ENCODE results near the gene AP5Z1. TPM values are rescaled to one million over a fixed set of nuclear protein-coding genes. Genes with fewer than 3 reads are reported as not detected.

AP5Z1 gene
- total RNA-seq, 1 experiment from 2014 or later = 38.3 TPM

- Histone ChIP-seq H2AFZ (ENCODE audit: low read length) (no peak overlapping the region), H4K8ac (replicated peaks; ENCODE audit: insufficient read length, low read depth, low read length) (no peak overlapping the region), H3K23ac (ENCODE audit: insufficient read length, low read depth, low read length) (no peak overlapping the region), H4K5ac (ENCODE audit: insufficient read length, low read depth, low read length) (no peak overlapping the region), H3K23me2 (ENCODE audit: insufficient read length, low read depth, low read length, poor library complexity, severe bottlenecking) (no peaks in the 10 kb centered on the region), H3K9me3 (ENCODE audit: control insufficient read depth, low read depth, low read length) (no peaks in the 10 kb centered on the region), H3K27ac (ENCODE audit: insufficient read length, low read depth, low read length) (no peak overlapping the region), H3K4ac (ENCODE audit: low read depth, low read length) (no peak overlapping the region), H3T11ph (ENCODE audit: low read length) (no peak overlapping the region), H3K4me2 (ENCODE audit: insufficient read depth, insufficient read length, low read length) (no peak overlapping the region), H3K9ac (ENCODE audit: extremely low read depth, insufficient read length, low read length) (no peak overlapping the region), H2BK120ac (ENCODE audit: low read depth, low read length, poor library complexity, severe bottlenecking) (no peak overlapping the region), H4K20me1 (ENCODE audit: control insufficient read depth, insufficient read depth, insufficient read length) (no peaks in the 10 kb centered on the region), H3K18ac (ENCODE audit: insufficient read length, low read depth, low read length) (no peak overlapping the region), H3K4me1 (ENCODE audit: insufficient read depth, low read length) (no peaks in the 10 kb centered on the region), H3K79me1 (ENCODE audit: insufficient read depth, low read depth, low read length, poor library complexity, severe bottlenecking) (no peaks in the 10 kb centered on the region), H3K14ac (ENCODE audit: insufficient read depth, low read length) (no peak overlapping the region), H2AK5ac (ENCODE audit: insufficient read length, low read length) (no peak overlapping the region), H2BK20ac (ENCODE audit: low read depth, low read length, poor library complexity, severe bottlenecking) (no peak overlapping the region), H2BK12ac (ENCODE audit: insufficient read length, low read depth, low read length) (no peak overlapping the region), H3K79me2 (ENCODE audit: insufficient read depth, low read length) (no peaks in the 10 kb centered on the region), H4K91ac (ENCODE audit: insufficient read length, low read depth, low read length) (no peak overlapping the region), H2BK5ac (ENCODE audit: insufficient read length, low read length) (no peak overlapping the region), H3K56ac (ENCODE audit: insufficient read length, low read depth, low read length) (no peak overlapping the region), H3K27me3 (ENCODE audit: insufficient read depth, low read length) (no peaks in the 10 kb centered on the region), H2BK15ac (ENCODE audit: low read depth, low read length) (no peak overlapping the region)
- WGBS (ENCODE audit: extremely low coverage, insufficient read length, low lambda C conversion rate) = no CpG with 5 or more reads among the region's 15 CpGs
- H3K4me1 Mint-ChIP-seq = peaks cover 4 to 9% of the 10 kb centered on the region in 2 experiments; a peak in 3 of 4 replicates
- H3K9me3 Mint-ChIP-seq = no peaks in the 10 kb centered on the region
- H3K27ac Mint-ChIP-seq = peak overlapping the region in 1 of 3 experiments; percentile 25; a peak in 1 of 7 replicates
- no peaks in the 10 kb centered on the region for H3K36me3 Mint-ChIP-seq (ENCODE audit: insufficient read depth in 1 of 3, low read depth in 3 of 3)
- DNase-seq = no peak
- peaks cover 5% of the 10 kb centered on the region; the same call in 1 of the 2 replicates for H3K27me3 Mint-ChIP-seq (ENCODE audit: low read depth)
- TF ChIP-seq, protein P1, sequence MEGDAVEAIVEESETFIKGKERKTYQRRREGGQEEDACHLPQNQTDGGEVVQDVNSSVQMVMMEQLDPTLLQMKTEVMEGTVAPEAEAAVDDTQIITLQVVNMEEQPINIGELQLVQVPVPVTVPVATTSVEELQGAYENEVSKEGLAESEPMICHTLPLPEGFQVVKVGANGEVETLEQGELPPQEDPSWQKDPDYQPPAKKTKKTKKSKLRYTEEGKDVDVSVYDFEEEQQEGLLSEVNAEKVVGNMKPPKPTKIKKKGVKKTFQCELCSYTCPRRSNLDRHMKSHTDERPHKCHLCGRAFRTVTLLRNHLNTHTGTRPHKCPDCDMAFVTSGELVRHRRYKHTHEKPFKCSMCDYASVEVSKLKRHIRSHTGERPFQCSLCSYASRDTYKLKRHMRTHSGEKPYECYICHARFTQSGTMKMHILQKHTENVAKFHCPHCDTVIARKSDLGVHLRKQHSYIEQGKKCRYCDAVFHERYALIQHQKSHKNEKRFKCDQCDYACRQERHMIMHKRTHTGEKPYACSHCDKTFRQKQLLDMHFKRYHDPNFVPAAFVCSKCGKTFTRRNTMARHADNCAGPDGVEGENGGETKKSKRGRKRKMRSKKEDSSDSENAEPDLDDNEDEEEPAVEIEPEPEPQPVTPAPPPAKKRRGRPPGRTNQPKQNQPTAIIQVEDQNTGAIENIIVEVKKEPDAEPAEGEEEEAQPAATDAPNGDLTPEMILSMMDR (conservative IDR thresholded peaks at IDR 0.05) = no peak
- H3K4me3 Mint-ChIP-seq = no peak overlapping the region; a peak in 1 of 5 replicates
Observed at GRCh38 chr7:4725850-4726450, 49.5 kb upstream of the AP5Z1 start.

Measured in H9 (cell line).